GM12878 (cell line): ENCODE measurements around the gene FAM167B. TPM values are rescaled to one million over a fixed set of nuclear protein-coding genes. Genes with fewer than 3 reads are reported as not detected.

Experiments used
- ATAC-seq: fragments of 200-7000 bp; cut with Tn5 transposase; 3 replicates; pipeline ENCODE4 v1.9.1; 2020; ENCODE audit warnings: mild to moderate bottlenecking, moderate library complexity
- BruUV-seq: library from RNA; stranded (reverse); fragments of 400-500 nt; replicated peaks from 2 replicates; lab custom pipeline; 2021; lab: Mats Ljungman, UMichigan
- CTCF ChIA-PET: fragments of 300-600 bp; sonication (Branson Sonifier 250); formaldehyde crosslinking; extraction: SDS; loops from one replicate; lab custom pipeline; 2021; ENCODE audit warnings: inconsistent platforms; lab: Yijun Ruan, JAX
- POLR2A ChIA-PET: fragments of 350-600 bp; formaldehyde crosslinking; extraction: SDS; loops from one replicate; lab custom pipeline; 2021; ENCODE audit warnings: inconsistent platforms; lab: Charles Lee
- RAD21 ChIA-PET: fragments of 300-600 bp; sonication (Branson Sonifier 250); formaldehyde crosslinking; loops from one replicate; lab custom pipeline; 2023; ENCODE audit warnings: antibody characterized with exemption; ENCODE audit not compliant: unreplicated experiment; lab: Charles Lee
- SMC1A ChIA-PET: fragments of 300-600 bp; sonication (Branson Sonifier 250); formaldehyde crosslinking; loops from one replicate; lab custom pipeline; 2023; ENCODE audit not compliant: unreplicated experiment, uncharacterized antibody; lab: Charles Lee
- DNase-seq: peaks from one replicate; pipeline ENCODE4 v3.0.0-alpha.2; 2011; ENCODE audit warnings: low read depth, low spot score
- FAIRE-seq: peaks from 3 replicates; lab custom pipeline; 2011; peaks lifted over from hg19 to GRCh38; lab: Jason Lieb, UNC
- H2AFZ ChIP-seq: 2 replicates; pipeline ENCODE4 v1.6.0; 2011; ENCODE audit warnings: low read depth, low read length, control low read depth; ENCODE audit not compliant: control insufficient read depth
- H3K27ac ChIP-seq: 2 replicates; pipeline ENCODE4 v1.5.1; 2011; ENCODE audit warnings: control low read depth; ENCODE audit not compliant: control insufficient read depth, insufficient read depth
- H3K27me3 ChIP-seq, 2 experiments: replicated peaks in 1 of 2; 2 replicates each; pipeline versions ENCODE4 v1.6.0 to v1.6.1; 2011; ENCODE audit warnings: low read length in 1 of 2; ENCODE audit not compliant: control insufficient read depth in 2 of 2, insufficient read depth in 2 of 2
- H3K36me3 ChIP-seq, 2 experiments: 2 replicates each; pipeline ENCODE4 v1.5.1; 2011; ENCODE audit warnings: low read length in 1 of 2; ENCODE audit not compliant: control insufficient read depth in 2 of 2, insufficient read depth in 2 of 2
- H3K4me1 ChIP-seq: 2 replicates; pipeline ENCODE4 v1.6.1; 2011; ENCODE audit warnings: mild to moderate bottlenecking, low read length, moderate library complexity, mixed read lengths; ENCODE audit not compliant: control insufficient read depth, insufficient read depth
- H3K4me2 ChIP-seq: 2 replicates; pipeline ENCODE4 v1.6.0; 2011; ENCODE audit warnings: control low read depth; ENCODE audit not compliant: control insufficient read depth, insufficient read depth
- H3K4me3 ChIP-seq: fragments of 200-600 bp; sonication (generic); 2 replicates; pipeline ENCODE4 v1.5.1; 2016
- H3K79me2 ChIP-seq: 2 replicates; pipeline ENCODE4 v1.6.0; 2011; ENCODE audit warnings: low read length; ENCODE audit not compliant: control insufficient read depth, insufficient read depth
- H3K9ac ChIP-seq: 2 replicates; pipeline ENCODE4 v1.8.0; 2011; ENCODE audit warnings: low read length, control low read depth, mixed read lengths; ENCODE audit not compliant: control insufficient read depth, insufficient read depth
- H3K9me3 ChIP-seq: replicated peaks from 3 replicates; pipeline ENCODE4 v1.5.1; 2011; ENCODE audit warnings: mild to moderate bottlenecking, low read length; ENCODE audit not compliant: control insufficient read depth, insufficient read depth
- H4K20me1 ChIP-seq: 2 replicates; pipeline ENCODE4 v1.6.0; 2011; ENCODE audit not compliant: control insufficient read depth, insufficient read depth
- BCL11A ChIP-seq: IDR thresholded peaks from 2 replicates; pipeline ENCODE4 v1.6.1; 2011; ENCODE audit warnings: low read depth, low read length
- BCLAF1 ChIP-seq: fragments of 450-650 bp; IDR thresholded peaks from 2 replicates; pipeline ENCODE4 v1.6.1; 2017; ENCODE audit warnings: antibody characterized with exemption, mild to moderate bottlenecking, moderate library complexity
- BHLHE40 ChIP-seq, 2 experiments: fragments of 450-650 bp in 1 of 2; IDR thresholded peaks; 2 replicates each; pipeline ENCODE4 v1.6.1; 2011 to 2017; ENCODE audit warnings: low read depth in 2 of 2, borderline replicate concordance in 1 of 2, improper control_type of control experiment in 1 of 2, low read length in 1 of 2, mild to moderate bottlenecking in 1 of 2
- CTCF ChIP-seq, 3 experiments: IDR thresholded peaks in 2 of 3; conservative IDR thresholded peaks in 1 of 3; 2 replicates each; pipeline ENCODE4 v1.5.1; 2011; ENCODE audit warnings: low read depth in 3 of 3, low read length in 3 of 3, mild to moderate bottlenecking in 3 of 3, control low read depth in 2 of 3, moderate library complexity in 2 of 3, inconsistent platforms in 1 of 3, mixed read lengths in 1 of 3; ENCODE audit not compliant: control insufficient read depth in 2 of 3, insufficient read depth in 1 of 3; ENCODE audit errors: extremely low read depth in 1 of 3
- ETV6 ChIP-seq, 2 experiments: fragments of 450-650 bp in 1 of 2; IDR thresholded peaks in 1 of 2; conservative IDR thresholded peaks in 1 of 2; 2 replicates each; pipeline ENCODE4 v1.6.1; 2014; ENCODE audit warnings: antibody characterized with exemption in 1 of 2, borderline replicate concordance in 1 of 2, low read depth in 1 of 2, mild to moderate bottlenecking in 1 of 2, moderate library complexity in 1 of 2
- HCFC1 ChIP-seq: fragments of 150-350 bp; IDR thresholded peaks from 2 replicates; pipeline ENCODE4 v1.6.1; 2014; ENCODE audit warnings: low read length
- MLLT1 ChIP-seq: fragments of 450-650 bp; IDR thresholded peaks from 2 replicates; pipeline ENCODE4 v1.6.1; 2016; ENCODE audit warnings: mild to moderate bottlenecking
- MXI1 ChIP-seq: fragments of 150-350 bp; IDR thresholded peaks from 2 replicates; pipeline ENCODE4 v1.6.1; 2011; ENCODE audit warnings: low read depth, mild to moderate bottlenecking, inconsistent platforms, low read length, improper control_type of control experiment
- PAX5 ChIP-seq: IDR thresholded peaks from 2 replicates; pipeline ENCODE4 v1.6.1; 2011; ENCODE audit warnings: low read depth, low read length, borderline replicate concordance
- RELA ChIP-seq: fragments of 450-650 bp; IDR thresholded peaks from 2 replicates; pipeline ENCODE4 v1.8.0; 2014; ENCODE audit warnings: borderline replicate concordance; ENCODE audit not compliant: partially characterized antibody
- SMC3 ChIP-seq: IDR thresholded peaks from 2 replicates; pipeline ENCODE4 v1.6.1; 2011; ENCODE audit warnings: low read length, improper control_type of control experiment, borderline replicate concordance
- STAT3 ChIP-seq: IDR thresholded peaks from 2 replicates; pipeline ENCODE4 v1.6.1; 2011; ENCODE audit warnings: low read depth, low read length, improper control_type of control experiment
- SUPT20H ChIP-seq: IDR thresholded peaks from 2 replicates; pipeline ENCODE4 v1.6.1; 2011; ENCODE audit warnings: low read depth, mild to moderate bottlenecking, low read length, moderate library complexity, borderline replicate concordance; ENCODE audit not compliant: control insufficient read depth
- TBL1XR1 ChIP-seq: IDR thresholded peaks from 2 replicates; pipeline ENCODE4 v1.6.1; 2012; ENCODE audit warnings: low read depth, low read length, improper control_type of control experiment
- ZNF274 ChIP-seq: IDR thresholded peaks from one replicate; pipeline ENCODE4 v1.8.0; 2011; ENCODE audit not compliant: insufficient read length, insufficient read depth
- WGBS: methylation state at CpG from one replicate; pipeline ENCODE4 v1.1.6; 2016; ENCODE audit warnings: low lambda C conversion rate; ENCODE audit not compliant: insufficient replicate concordance, insufficient coverage; ENCODE audit errors: missing lambda C conversion rate; 5-methylcytosine and 5-hydroxymethylcytosine counted together
- in situ Hi-C: fragments of 300-500 bp; cut with MboI; formaldehyde crosslinking; loops from 9 replicates; pipeline ENCODE4 v1.14.3; 2018; ENCODE audit warnings: mixed read lengths
- intact Hi-C: fragments of 100-400 bp; cut with micrococcal nuclease; formaldehyde crosslinking; loops from one replicate; pipeline ENCODE4 v1.14.2; 2022; ENCODE audit not compliant: unreplicated experiment
- polyA plus RNA-seq, 11 experiments: library from polyadenylated mRNA; depleted of rRNA in 4 of 11; unstranded in 6 of 11; stranded (reverse) in 5 of 11; fragments of >200 nt; fragmentation: Nextera tagmentation in 4 of 11; fragmentation: Illumina TruSeq in 1 of 11; extraction: Ambion mirVana in 4 of 11; extraction: Trizol in 1 of 11; gene quantifications; 1 replicate in 1 of 11; 2 replicates in 10 of 11; pipeline versions ENCODE4 v1.2.1 to v1.2.3, GENCODE V29; 2011 to 2016; ENCODE audit warnings: inconsistent platforms in 2 of 11, missing spikeins in 2 of 11, low read depth in 1 of 11
- total RNA-seq, 4 experiments: library from RNA; depleted of rRNA in 3 of 4; stranded (reverse); fragments of >200 nt in 3 of 4; fragmentation: Illumina TruSeq in 1 of 4; extraction: Trizol in 1 of 4; gene quantifications; 2 replicates each; pipeline versions ENCODE4 v1.2.1 to v1.2.3, GENCODE V29; 2013 to 2021

FAM167B gene
- total and polyA plus RNA-seq, 10 of the 15 experiments (the other 5 are each of a cell fraction or from before 2014, with no cell fraction given), result 0.07 to 1.2 (median 0.36) TPM; not detected in 2

- Histone ChIP-seq H3K9ac (no peak overlapping the region), H3K27ac (no peak overlapping the region), H3K4me2 (no peak overlapping the region), H3K36me3 (no peaks in the 10 kb centered on the region), H3K4me3 (no peak overlapping the region), H3K9me3 (no peaks in the 10 kb centered on the region), H2AFZ (no peak overlapping the region), H3K4me1 (peaks cover 48% of the 10 kb centered on the region), H3K27me3 (no peaks in the 10 kb centered on the region), H4K20me1 (no peaks in the 10 kb centered on the region), H3K79me2 (peaks cover 18% of the 10 kb centered on the region)
- ChIA-PET RAD21 (interaction anchor here (1.1 to 4.7 kb wide), 8 partner anchors 25 to 152 kb away, joined by 3 to 45 read pairs (median 8); partner anchors contain the start of genes EIF3I, MARCKSL1 and TMEM234), SMC1A (interaction anchor here (0.5 to 14.4 kb wide), 7 partner anchors 26 to 282 kb away, joined by 3 to 124 read pairs (median 4); no protein-coding TSS in a partner anchor), POLR2A (interaction anchor here (0.7 to 3.1 kb wide), 2 partner anchors 47 to 67 kb away, joined by 3 to 7 read pairs; partner anchors contain the start of genes CCDC28B and TXLNA), CTCF (interaction anchor here (0.6 to 9.6 kb wide), 21 partner anchors 9 to 262 kb away, joined by 3 to 123 read pairs (median 12); partner anchors contain the start of genes EIF3I, HDAC1, MARCKSL1 and TMEM234)
- 98% methylated on average over 12 of the region's 12 CpGs for WGBS
- intact Hi-C loops, result no loop called here
- BruUV-seq, result no TSS peak
- no peak for TF ChIP-seq BCL11A
- no peak for TF ChIP-seq RELA
- TF ChIP-seq HCFC1, result no peak
- no peak for TF ChIP-seq MXI1
- no peak for TF ChIP-seq STAT3
- TF ChIP-seq BHLHE40 (IDR thresholded peaks at IDR 0.05; ENCODE audit: borderline replicate concordance in 1 of 2, low read depth in 2 of 2, low read length in 1 of 2), result no peak
- TF ChIP-seq PAX5, result no peak
- no peak for TF ChIP-seq MLLT1
- TF ChIP-seq CTCF (IDR thresholded peaks at IDR 0.05 in 2 of 3, conservative IDR thresholded peaks at IDR 0.05 in 1 of 3; ENCODE audit: control insufficient read depth in 2 of 3, extremely low read depth in 1 of 3, insufficient read depth in 1 of 3, low read depth in 3 of 3, low read length in 3 of 3), result no peak
- TF ChIP-seq ETV6 (conservative IDR thresholded peaks at IDR 0.05 in 1 of 2, IDR thresholded peaks at IDR 0.05 in 1 of 2; ENCODE audit: borderline replicate concordance in 1 of 2, low read depth in 1 of 2), result no peak
- TF ChIP-seq ZNF274, result no peak
- no peak for TF ChIP-seq BCLAF1
- no peak for TF ChIP-seq SMC3
- TF ChIP-seq SUPT20H, result no peak
- no peak for TF ChIP-seq TBL1XR1
- FAIRE-seq (no peak), DNase-seq (no peak), ATAC-seq (no peak)
- in situ Hi-C loops, result no loop called here
These were observed 430 bp downstream of the FAM167B start for GRCh38 chr1:32247452-32247851.
